Measurements from ENCODE around the gene LIN7B.

DNA sequence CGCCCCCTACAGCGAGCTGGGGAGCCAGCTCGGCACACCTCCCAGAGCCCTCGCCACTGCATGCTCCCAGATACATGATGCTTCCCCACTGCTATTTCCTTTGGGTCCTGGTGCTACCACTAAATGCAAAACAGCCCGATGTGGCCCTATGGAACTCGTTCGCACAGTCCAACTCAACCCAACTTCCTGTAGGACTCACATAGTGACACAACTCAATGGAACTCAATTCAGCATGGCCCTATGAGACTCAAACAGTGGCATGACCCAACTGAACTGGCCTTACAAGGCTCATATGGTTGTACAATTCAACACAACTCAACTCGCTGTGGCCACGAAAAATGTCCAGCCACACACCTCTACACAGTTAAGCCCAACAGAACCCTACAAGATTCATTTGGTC is 45.1 kb upstream of the LIN7B start:
- TF ChIP-seq, protein P1, sequence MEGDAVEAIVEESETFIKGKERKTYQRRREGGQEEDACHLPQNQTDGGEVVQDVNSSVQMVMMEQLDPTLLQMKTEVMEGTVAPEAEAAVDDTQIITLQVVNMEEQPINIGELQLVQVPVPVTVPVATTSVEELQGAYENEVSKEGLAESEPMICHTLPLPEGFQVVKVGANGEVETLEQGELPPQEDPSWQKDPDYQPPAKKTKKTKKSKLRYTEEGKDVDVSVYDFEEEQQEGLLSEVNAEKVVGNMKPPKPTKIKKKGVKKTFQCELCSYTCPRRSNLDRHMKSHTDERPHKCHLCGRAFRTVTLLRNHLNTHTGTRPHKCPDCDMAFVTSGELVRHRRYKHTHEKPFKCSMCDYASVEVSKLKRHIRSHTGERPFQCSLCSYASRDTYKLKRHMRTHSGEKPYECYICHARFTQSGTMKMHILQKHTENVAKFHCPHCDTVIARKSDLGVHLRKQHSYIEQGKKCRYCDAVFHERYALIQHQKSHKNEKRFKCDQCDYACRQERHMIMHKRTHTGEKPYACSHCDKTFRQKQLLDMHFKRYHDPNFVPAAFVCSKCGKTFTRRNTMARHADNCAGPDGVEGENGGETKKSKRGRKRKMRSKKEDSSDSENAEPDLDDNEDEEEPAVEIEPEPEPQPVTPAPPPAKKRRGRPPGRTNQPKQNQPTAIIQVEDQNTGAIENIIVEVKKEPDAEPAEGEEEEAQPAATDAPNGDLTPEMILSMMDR (IDR thresholded peaks at IDR 0.05), result no peak
- no peak for TF ChIP-seq POLR2AphosphoS5 (IDR thresholded peaks at IDR 0.05; ENCODE audit: insufficient read depth in 1 of 2, low read depth in 1 of 2)
